Measurements from ENCODE around the gene KLHDC7B. TPM values are rescaled to one million over a fixed set of nuclear protein-coding genes. Genes with fewer than 3 reads are reported as not detected.

The KLHDC7B gene
- total and polyA plus RNA-seq, 10 of the 15 experiments (the other 5 are each of a cell fraction or from before 2014, with no cell fraction given): 0.05 to 2.2 (median 0.93) TPM; not detected in 2

DNA sequence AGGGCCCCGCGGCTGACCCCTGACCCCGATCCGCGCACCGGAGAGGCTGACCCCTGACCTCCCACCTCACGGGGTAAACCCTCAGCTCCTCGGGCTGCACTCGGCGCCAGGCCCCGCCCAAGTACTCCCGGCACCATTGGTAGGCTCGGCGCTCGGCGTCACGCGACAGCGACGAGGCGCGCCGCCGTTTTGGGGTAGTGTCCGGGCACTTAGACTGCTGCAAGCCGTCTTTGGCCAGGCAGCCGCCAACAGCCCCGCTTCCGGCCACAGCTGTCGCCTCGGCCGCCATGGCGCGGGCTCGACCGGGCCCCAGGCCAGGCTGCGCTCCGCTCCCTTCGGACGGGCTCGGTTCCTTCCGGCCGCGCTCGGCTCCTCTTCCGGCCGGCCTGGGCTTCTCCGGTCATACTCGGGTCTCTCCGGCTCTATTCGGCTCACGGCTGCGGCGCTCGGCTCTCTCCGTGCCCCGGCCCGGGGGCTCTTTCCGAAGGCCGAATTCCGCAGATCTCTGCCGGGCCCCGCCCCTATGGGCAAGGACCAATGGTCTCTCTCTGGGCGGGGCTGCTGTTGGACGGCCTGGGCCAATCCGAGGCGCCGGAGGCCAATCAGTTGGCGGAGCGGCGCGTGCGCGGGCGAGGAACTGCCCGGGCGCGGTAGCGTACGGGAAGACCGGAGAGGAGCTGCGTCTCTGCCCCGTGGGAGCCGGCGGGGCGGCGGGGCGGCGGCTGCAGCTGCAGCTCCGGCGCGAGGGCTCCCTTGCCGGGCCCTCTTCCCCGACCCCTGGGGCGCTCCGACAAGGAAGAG, 37.0 kb downstream of the KLHDC7B start, which contains the start of gene CHKB:
Gene CHKB, minus strand, starts transcription at position 357 of the 801 bp plus-strand sequence. Its CDS starts 68 bp downstream, at position 289.
- peak within 1 kb of the TSS; percentile 94 for H3K27ac ChIP-seq (ENCODE audit: control insufficient read depth, insufficient read depth)
- H3K9ac ChIP-seq (ENCODE audit: control insufficient read depth, insufficient read depth, low read length): peak within 1 kb of the TSS; percentile 82
- no TSS peak for BruUV-seq (replicated peaks)
- peaks cover 15% of the 10 kb centered on the region for H3K4me1 ChIP-seq (ENCODE audit: control insufficient read depth, insufficient read depth, low read length)
- peak; percentile 97 for ATAC-seq
- H3K27me3 ChIP-seq (replicated peaks in 1 of 2; ENCODE audit: control insufficient read depth in 2 of 2, insufficient read depth in 2 of 2, low read length in 1 of 2): no peaks in the 10 kb centered on the region
- RAD21 ChIA-PET (ENCODE audit: unreplicated experiment): interaction anchor here (1.6 to 2.8 kb wide), 3 partner anchors 13 to 57 kb away, joined by 3 to 16 read pairs (median 7); partner anchors contain the start of gene SCO2
- H3K9me3 ChIP-seq (replicated peaks; ENCODE audit: control insufficient read depth, insufficient read depth, low read length): no peaks in the 10 kb centered on the region
- in situ Hi-C loops (cut with MboI) (no loop called here), intact Hi-C loops (cut with micrococcal nuclease; ENCODE audit: unreplicated experiment) (loop anchor here (1.0 to 5.0 kb wide), 2 partner anchors 43 to 55 kb away; partner anchors contain the start of gene SCO2)
- POLR2A ChIA-PET: interaction anchor here (0.5 to 2.6 kb wide), 11 partner anchors 13 to 75 kb away, joined by 3 to 7 read pairs (median 3); partner anchors contain the start of genes ARSA, LMF2, NCAPH2 and SCO2
- CTCF ChIA-PET: interaction anchor here (1.0 to 3.0 kb wide), 2 partner anchors 19 to 183 kb away, joined by 3 to 13 read pairs; partner anchors contain the start of gene SYCE3
- H4K20me1 ChIP-seq (ENCODE audit: control insufficient read depth, insufficient read depth): no peaks in the 10 kb centered on the region
- H3K79me2 ChIP-seq (ENCODE audit: control insufficient read depth, insufficient read depth, low read length): peaks cover 20% of the 10 kb centered on the region
- peak; percentile 94 for FAIRE-seq
- H3K36me3 ChIP-seq (ENCODE audit: control insufficient read depth in 2 of 2, insufficient read depth in 2 of 2, low read length in 1 of 2): peaks cover 4 to 6% of the 10 kb centered on the region in 2 experiments; a peak in 3 of 4 replicates
- peak; percentile 80 for DNase-seq (ENCODE audit: low read depth, low spot score)
- under 1% methylated on average over 68 of the region's 96 CpGs for WGBS (ENCODE audit: insufficient coverage, insufficient replicate concordance, low lambda C conversion rate, missing lambda C conversion rate)
- SMC1A ChIA-PET (ENCODE audit: uncharacterized antibody, unreplicated experiment): interaction anchor here (1.6 to 2.5 kb wide), 2 partner anchors 38 to 57 kb away, joined by 4 to 8 read pairs; partner anchors contain the start of gene SCO2
- peak within 1 kb of the TSS; percentile 81 for H2AFZ ChIP-seq (ENCODE audit: control insufficient read depth, low read depth, low read length)
- H3K4me2 ChIP-seq (ENCODE audit: control insufficient read depth, insufficient read depth): peak within 1 kb of the TSS; percentile 88
- peak within 1 kb of the TSS; percentile 90 for H3K4me3 ChIP-seq
- TF ChIP-seq NRF1 (conservative IDR thresholded peaks at IDR 0.05; ENCODE audit: low read depth, low read length) (peak; percentile 75), ESRRA (IDR thresholded peaks at IDR 0.05; ENCODE audit: low read length) (no peak), ZNF207 (IDR thresholded peaks at IDR 0.05; ENCODE audit: borderline replicate concordance) (peak; percentile 79; the same call in 1 of the 2 replicates), IKZF1 (conservative IDR thresholded peaks at IDR 0.05) (peak; percentile 52; the same call in 1 of the 2 replicates), ASH2L (IDR thresholded peaks at IDR 0.05; ENCODE audit: borderline replicate concordance, low read depth) (no peak), TBL1XR1 (IDR thresholded peaks at IDR 0.05; ENCODE audit: low read depth, low read length) (no peak; the same call in 1 of the 2 replicates), FOS (IDR thresholded peaks at IDR 0.05; ENCODE audit: borderline replicate concordance, extremely low read depth, insufficient read length) (peak; percentile 32), FOXK2 (IDR thresholded peaks at IDR 0.05) (no peak), KAT2A (conservative IDR thresholded peaks at IDR 0.05; ENCODE audit: control insufficient read depth, low read depth, low read length) (no peak), POLR2AphosphoS5 (IDR thresholded peaks at IDR 0.05; ENCODE audit: low read length) (peak; percentile 81), MEF2B (IDR thresholded peaks at IDR 0.05; ENCODE audit: partially characterized antibody, poor library complexity, severe bottlenecking) (peak; percentile 47), EGR1 (IDR thresholded peaks at IDR 0.05; ENCODE audit: borderline replicate concordance in 1 of 2, low read depth in 2 of 2, low read length in 2 of 2) (peak in 1 of 2 experiments; percentile 21; a peak in 1 of 3 replicates), GATAD2B (conservative IDR thresholded peaks at IDR 0.05; ENCODE audit: low read depth) (peak; percentile 63), ZNF217 (IDR thresholded peaks at IDR 0.05) (no peak)
- TF ChIP-seq, protein P1, sequence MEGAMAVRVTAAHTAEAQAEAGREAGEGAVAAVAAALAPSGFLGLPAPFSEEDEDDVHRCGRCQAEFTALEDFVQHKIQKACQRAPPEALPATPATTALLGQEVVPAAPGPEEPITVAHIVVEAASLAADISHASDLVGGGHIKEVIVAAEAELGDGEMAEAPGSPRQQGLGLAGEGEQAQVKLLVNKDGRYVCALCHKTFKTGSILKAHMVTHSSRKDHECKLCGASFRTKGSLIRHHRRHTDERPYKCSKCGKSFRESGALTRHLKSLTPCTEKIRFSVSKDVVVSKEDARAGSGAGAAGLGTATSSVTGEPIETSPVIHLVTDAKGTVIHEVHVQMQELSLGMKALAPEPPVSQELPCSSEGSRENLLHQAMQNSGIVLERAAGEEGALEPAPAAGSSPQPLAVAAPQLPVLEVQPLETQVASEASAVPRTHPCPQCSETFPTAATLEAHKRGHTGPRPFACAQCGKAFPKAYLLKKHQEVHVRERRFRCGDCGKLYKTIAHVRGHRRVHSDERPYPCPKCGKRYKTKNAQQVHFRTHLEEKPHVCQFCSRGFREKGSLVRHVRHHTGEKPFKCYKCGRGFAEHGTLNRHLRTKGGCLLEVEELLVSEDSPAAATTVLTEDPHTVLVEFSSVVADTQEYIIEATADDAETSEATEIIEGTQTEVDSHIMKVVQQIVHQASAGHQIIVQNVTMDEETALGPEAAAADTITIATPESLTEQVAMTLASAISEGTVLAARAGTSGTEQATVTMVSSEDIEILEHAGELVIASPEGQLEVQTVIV (IDR thresholded peaks at IDR 0.05; ENCODE audit: borderline replicate concordance, partially characterized antibody): peak; percentile 29
- TF ChIP-seq, protein P2, sequence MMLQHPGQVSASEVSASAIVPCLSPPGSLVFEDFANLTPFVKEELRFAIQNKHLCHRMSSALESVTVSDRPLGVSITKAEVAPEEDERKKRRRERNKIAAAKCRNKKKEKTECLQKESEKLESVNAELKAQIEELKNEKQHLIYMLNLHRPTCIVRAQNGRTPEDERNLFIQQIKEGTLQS (IDR thresholded peaks at IDR 0.05; ENCODE audit: borderline replicate concordance, extremely low read depth, low read depth, low read length): no peak
- TF ChIP-seq, protein P3, sequence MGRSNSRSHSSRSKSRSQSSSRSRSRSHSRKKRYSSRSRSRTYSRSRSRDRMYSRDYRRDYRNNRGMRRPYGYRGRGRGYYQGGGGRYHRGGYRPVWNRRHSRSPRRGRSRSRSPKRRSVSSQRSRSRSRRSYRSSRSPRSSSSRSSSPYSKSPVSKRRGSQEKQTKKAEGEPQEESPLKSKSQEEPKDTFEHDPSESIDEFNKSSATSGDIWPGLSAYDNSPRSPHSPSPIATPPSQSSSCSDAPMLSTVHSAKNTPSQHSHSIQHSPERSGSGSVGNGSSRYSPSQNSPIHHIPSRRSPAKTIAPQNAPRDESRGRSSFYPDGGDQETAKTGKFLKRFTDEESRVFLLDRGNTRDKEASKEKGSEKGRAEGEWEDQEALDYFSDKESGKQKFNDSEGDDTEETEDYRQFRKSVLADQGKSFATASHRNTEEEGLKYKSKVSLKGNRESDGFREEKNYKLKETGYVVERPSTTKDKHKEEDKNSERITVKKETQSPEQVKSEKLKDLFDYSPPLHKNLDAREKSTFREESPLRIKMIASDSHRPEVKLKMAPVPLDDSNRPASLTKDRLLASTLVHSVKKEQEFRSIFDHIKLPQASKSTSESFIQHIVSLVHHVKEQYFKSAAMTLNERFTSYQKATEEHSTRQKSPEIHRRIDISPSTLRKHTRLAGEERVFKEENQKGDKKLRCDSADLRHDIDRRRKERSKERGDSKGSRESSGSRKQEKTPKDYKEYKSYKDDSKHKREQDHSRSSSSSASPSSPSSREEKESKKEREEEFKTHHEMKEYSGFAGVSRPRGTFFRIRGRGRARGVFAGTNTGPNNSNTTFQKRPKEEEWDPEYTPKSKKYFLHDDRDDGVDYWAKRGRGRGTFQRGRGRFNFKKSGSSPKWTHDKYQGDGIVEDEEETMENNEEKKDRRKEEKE (IDR thresholded peaks at IDR 0.05): no peak

All from GM12878 (cell line).